HG03558 (cell line): ENCODE measurements around the gene KAT2A.
"Not testable (repeated sequence)": the region's sequence is repeated elsewhere in the genome, so short reads cannot be mapped to it uniquely, and the experiment has no call there.

Experiments
- ATAC-seq: cut with Tn5 transposase; IDR thresholded peaks from one replicate; pipeline ENCODE4 v1.9.1; 2021; ENCODE audit warnings: moderate number of reproducible peaks; ENCODE audit not compliant: unreplicated experiment; ENCODE audit errors: extremely low read depth

KAT2A gene

DNA sequence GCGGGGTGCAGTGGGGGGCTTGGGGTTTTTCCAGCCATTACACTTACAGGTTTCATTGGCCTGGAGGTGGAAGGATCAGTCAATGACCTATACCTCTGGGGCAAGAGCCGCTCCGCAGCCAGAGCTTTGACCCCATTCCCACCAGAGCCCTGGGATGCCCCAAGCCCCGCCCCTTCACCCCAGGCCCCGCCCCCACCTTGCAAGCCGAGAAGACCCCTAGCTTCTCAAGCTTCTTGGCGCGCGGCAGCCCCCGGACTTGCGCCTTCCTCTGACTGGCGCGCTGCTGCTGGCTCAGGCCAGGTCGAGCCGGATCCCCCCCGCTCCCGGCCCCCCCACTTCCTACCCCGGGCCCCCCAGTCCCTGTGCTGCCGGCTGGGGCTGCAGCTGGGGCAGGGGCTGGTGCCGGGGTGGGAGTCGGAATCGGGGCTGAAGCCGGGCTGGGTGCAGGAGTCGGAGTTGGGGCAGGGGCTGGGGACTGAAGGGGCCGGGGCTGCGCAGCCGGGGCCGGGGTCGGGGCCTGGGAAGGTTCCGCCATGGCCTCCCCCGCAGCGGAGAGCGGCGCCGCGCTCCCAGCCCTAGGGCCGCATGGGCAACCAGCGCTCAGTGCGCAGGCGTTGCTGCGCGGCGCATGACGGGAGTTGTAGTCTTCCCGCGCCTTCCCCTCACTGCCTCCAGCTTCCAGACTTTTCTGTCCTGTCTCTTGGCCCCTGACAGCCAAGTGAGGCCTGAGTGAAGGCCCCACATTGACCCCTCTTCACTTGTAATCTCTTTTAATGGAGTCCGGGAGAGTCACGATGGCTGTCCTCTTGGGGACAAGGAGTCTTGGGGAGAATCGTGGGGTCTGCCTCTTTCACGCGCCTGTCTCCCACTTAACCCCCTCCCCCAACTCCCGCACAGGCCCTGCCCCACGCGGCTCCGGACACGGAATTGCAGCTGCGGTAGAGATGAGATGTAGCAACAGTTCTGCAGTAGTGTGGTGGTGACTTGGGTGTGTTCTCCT is at the start of gene KAT2A:
Gene KAT2A, minus strand, starts transcription at position 598 of the 1,000 bp plus-strand sequence. Its CDS starts 63 bp downstream, at position 535.
- ATAC-seq, result no peak

DNA sequence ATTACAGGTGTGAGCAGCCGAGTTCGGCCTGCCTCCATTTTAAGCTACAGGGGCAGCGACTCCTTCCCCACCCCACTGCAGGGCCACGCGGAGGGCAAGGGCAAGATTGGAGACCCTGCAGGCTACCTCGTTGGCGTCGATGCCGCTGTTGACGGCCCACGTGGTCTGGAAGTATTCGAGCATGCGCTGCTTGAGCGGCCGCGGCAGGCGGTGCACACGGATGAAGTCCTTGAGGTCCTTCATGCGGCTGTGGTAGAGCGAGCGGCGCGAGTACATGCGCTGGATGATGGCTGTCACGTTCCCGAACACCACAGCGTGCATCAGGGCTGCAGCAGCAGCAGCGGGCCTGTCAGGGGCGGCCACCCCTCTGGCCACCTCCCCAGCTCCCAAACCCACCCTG is 48.2 kb upstream of the KAT2A start:
- ATAC-seq, result no peak

DNA sequence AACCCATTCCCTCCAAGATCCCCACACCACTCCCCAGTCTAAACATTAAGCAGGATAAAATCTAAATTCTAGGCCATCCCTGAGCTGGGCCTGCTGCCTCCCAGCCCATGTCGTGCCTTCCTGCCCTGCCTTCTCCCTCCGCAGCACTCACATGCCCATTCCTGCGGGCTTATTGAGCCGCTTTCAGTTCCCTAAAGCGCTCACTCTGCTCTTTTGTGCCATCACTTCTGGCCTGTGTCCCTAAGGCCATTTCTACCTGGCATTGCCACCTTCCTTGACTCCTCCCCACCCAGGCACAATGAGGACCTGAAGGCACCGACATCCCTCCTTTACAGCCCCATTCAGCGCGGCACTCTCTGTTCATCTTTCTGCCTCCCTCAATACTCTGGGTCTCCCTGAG is 46.6 kb upstream of the KAT2A start:
- ATAC-seq, result no peak

DNA sequence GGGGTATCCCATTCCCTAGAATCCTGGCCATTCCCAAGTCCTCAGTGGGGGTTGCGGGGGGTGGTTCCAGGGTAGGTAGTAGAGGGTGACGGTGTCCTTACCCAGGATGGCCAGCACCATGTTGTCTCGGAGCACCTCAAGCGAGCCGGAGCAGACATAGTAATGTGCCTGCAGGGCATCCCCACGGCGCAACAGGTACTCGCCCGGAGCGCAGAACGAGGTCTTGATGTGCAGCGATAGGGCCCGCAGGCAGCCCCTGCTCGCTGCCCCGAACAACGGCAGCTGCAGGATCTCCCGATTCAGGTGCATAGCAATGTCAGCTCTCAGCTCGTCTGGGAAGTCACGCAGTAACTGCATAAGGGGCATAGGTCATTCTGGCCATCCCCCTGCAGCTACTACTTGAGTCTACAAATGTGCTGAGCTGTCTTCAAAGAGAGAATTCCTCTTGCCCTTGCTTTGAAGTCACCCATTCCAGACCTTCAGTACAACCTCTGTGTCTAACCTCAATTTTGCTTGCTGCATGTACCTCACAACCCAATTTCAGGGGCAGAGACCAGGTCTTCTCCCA is 45.1 kb upstream of the KAT2A start:
- ATAC-seq, result no peak

DNA sequence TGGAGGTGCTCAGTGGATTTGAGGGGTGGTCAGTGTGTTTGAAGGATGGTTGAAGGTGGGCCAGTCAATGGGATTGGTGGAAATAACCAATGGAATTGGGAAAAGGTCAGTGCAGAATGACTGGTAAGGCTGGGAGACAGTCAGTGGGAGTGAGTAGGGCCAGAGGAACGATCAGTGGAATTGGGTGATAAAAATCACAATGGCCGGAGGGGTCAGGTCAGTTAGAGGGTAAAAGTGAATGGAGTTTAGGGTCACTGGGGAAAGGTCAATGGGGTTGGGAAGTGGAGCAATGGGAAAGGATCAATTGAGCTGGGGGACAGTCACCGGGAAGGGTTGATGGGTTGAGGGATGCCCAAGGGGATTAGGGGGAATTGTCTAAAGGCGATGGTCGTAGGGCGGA is 44.6 kb upstream of the KAT2A start:
- ATAC-seq, result no peak

DNA sequence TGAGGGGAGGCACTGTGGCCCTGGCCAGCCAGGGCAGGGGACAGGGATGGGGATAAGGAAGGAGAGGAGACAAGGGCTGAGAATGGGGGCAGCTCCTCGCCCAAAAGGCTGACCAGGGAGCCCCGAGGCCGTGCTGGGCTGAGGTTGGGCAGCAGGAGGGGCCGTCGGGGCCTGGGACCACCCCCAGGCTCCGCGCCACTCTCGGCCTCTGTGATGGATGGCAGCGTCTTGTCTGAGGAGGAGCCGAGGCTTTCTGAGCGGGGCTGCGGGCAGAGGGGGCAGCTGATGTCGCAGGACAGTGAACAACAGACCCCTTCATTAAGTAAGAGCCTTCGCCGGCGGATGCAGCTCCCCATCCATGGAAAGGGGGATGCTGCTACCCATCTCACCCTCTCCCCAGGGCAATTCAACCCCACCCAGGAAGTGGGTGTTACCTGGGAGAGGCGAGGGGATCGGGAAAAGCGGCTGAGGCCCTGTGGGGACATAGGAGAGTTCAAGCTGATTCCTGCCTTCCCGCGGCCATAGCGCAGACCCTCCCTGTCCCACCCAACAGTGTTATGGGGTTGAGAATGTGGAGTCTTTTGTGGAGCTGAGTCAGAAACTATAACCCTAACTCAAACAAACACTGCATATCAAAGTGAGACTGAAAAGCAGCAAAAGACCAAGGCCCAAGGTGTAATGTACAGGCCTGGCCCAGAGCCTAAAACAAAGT is 42.7 kb upstream of the KAT2A start:
- no peak for ATAC-seq

DNA sequence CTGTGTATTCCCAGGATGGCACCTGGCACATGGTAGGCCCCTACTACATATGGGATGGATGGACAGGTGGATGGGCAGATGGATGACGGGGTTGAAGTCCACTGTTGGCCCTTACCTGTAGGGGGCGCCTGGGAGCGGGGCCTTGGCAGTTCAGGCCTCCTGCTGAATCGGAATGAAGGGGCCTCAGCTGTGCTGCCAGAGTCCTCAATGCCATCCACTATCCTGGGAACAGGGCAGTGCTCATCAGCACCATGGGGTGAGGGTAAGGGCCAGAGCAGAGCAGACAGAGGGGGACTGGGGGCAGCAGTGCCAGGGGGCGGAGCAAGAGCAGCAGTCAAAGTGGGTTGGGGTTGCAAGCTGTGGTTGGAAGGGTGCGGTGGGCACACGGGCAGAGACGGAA is 41.9 kb upstream of the KAT2A start:
- ATAC-seq, result no peak

DNA sequence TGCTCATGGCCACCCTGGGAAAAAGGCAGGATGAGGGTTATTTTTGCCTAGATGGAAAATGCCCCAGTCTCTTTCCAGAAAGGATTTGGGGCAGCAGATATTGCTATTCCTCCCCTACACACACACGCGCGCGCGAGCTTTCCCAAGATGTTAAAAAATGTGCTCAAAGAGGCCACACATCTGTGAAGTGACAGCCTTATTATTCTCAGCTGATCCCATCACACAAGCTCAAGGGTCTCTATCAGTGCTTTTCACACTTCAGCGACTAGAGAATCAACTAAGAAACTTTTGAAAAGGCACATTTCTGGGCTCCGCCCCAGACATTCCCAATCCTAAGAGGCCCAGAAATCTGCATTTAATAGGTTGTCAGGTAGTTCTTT is 39.4 kb upstream of the KAT2A start:
- ATAC-seq, result no peak

DNA sequence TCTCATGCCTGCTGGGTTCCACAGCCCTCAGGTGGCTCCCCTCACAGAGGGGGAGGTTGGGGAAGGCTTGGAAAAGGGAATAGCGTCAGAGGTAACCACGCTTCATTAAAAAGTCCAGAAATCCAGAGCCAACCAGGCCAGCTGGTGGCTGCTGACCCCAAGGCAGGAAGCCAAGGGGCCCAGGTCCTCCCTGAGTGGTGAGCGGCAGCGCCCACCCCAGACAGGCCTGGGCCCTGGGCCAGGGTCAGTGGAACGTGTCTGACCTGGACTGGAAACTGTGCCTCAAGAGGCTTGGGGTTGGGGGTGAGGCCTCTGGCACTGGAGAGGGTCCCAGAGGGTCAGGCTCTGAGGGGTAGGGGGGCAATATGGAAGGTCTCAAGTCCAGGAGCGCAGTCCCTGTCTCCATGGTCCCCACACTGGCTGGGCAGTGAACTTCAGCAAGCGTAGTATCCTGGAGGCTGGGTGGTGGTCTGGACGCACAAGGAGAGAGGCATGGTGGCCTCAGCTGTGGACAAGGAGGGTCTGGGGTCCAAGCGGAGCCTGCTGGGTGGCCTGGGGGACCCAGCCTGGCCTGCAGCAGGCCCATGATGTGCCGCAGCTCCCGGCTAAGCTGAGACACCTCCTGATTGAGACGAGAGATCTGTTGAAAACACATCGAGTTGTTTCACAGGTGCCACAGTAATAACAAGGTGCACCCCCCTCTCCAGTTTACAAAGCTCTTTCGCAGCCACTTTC is 38.8 kb upstream of the KAT2A start:
- no peak for ATAC-seq

DNA sequence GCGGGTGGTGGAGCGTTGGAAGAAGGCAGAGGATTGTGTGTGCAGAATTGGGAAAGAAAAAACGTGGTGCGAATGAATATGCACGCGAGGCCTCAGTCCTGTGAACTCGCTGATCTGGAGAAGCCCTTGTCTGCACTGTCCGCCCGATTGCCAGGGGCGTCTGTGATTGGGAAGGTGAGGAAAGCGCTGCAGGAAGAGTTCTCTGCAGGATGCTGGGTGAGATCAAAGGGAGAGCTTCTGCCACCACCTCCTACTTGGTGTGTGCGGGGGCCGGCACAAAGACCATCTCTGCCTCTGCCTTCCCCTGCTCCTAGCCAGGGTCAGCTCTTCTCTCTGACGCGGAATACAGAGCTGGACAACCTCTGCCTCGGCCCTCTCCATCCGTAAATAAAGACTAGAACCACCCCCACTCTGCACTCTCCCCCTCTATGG is 34.5 kb upstream of the KAT2A start:
- no peak for ATAC-seq

DNA sequence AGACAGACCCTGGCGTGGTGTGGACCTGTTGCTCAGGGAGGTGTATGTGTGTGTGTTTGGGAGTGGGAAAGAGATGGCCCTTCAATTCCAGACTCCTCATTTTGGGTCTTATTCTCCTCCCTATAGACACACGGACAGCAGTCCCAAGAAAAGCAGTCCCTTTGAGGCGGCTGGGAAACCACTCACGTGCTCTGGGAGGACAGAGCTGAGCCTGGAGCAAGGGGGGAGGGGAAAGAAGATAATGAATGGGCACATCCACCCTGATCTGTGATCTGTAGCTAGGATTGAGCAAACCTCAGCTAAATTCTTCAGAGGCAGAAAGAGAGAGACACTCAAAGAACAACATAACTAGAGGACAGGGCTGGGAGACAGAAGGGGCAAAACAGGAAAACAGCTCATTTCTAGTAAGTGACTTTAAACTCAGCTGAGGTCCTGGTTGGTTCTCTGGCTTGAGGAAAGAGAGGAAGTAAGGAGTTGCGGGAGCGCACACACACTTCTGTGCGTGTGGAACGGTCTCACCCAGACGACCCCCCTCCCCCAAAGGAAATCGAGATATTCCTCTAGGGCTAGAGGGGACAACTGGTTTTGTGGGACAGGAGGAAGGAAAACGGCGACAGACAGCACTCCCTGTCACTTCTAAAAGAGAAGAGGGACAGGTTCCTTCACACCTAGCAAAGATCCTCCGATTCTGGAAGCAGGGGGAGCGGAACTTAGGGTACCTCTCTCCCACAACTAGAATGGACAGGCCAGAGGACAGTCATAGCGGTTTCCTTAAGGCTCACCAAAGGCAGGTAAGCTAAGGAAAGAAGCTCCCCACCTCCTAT is 33.0 kb upstream of the KAT2A start:
- ATAC-seq, result no peak

DNA sequence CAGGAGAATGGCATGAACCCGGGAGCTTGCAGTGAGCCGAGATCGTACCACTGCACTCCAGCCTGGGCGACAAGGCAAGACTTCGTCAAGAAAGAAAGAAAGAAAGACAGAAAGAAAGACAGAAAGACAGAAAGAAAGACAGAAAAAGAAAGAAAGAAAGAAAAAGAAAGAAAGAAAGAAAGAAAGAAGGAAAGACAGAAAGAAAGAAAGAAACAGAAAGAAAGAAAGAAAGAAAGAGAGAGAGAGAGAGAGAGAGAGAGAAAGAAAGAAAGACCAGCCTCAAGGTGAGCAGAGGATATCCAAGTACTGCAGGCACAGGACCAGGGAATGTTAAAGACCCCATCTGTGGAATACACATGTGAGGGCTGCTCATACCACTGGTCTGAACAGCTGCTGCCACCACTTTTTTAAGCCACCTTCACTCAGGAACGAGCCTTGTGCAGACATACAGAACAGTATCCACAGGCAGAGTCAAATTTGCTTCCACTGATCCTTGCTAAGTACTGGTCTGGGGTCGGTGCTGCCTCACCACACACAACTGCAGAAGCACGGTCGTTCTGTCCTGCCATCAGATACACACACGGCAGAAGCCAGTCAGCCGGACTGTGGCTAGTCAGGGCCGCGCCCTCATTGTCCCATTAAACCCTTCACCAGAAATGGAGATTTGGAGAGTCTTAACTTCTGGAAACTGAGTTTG is 25.9 kb upstream of the KAT2A start:
- ATAC-seq, result no peak

DNA sequence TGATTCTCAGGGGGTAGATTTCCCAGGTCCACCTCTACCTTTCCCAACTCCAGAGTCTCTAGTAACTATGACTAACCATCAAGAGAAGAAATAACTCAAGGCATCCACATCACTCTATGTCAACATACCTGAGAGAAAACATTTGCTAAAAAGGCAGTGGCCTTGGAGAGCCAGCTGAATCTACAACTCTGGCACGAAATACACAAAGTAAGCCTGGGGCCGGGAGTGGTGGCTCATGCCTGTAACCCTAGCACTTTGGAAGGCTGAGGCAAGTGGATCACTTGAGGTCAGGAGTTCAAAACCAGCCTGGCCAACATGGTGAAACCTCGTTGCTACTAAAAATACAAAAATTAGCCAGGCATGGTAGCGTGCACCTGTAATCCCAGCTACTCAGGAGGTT is 22.0 kb upstream of the KAT2A start:
- ATAC-seq, result not testable (repeated sequence)

DNA sequence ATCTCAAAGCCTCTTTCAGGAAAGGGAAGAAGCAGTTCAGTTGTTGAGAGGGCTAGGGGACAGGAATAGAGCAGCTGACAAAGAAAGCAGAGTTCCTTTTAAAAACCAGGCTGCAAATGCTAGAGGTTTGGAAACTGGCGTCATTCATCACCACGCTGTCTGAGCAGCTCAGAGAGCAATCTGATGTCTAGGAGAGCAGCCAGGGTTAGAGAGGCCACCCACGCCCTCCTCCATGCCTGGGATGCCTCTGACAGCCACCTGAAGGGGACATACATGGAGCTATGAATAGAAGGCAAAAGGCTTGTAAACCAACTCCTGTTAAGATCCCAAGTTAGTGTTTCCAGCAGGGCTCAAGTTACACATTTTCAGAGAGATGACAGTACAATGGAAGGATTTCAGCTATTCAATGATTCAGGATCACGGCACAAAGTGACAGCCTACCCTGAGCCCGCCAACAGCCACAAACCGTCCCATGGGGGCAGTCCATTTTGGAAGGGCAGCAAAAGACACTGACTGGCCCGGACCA is 21.3 kb upstream of the KAT2A start:
- ATAC-seq, result no peak

DNA sequence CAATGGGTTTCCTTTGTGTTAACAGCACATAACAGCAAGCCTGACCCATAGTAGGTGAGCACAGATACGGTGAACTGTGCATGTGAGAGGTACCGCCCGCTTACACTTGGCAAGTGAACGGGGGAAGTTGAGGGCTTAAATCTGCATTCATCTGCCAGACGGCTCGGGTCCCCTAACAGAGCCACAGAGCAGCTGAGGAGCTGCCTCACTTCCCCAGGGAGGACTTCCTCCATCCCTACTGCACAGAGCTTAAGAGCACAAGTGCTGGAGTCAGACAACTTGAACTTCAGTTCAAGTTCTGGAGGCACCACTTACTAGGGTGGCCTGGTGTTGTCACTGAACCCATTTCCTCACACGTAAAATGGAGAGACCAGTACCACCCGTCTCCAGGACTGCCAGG is 20.2 kb upstream of the KAT2A start:
- no peak for ATAC-seq

DNA sequence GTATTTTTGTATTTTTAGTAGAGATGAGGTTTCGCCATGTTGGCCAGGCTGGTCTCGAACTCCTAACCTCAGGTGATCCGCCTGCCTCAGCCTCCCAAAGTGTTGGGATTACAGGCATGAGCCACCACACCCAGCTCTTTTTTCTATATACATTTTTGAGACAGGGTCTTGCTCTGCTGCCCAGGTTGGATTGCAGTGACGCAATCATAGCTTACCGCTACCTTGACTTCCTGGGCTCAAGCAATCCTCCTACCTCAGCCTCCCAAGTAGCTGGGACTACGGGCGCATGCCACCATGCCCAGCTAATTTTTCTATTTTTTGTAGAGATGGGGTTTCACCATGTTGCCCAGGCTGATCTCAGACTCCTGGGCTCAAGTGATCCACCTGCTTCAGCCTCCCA is 19.5 kb upstream of the KAT2A start:
- not testable (repeated sequence) for ATAC-seq

DNA sequence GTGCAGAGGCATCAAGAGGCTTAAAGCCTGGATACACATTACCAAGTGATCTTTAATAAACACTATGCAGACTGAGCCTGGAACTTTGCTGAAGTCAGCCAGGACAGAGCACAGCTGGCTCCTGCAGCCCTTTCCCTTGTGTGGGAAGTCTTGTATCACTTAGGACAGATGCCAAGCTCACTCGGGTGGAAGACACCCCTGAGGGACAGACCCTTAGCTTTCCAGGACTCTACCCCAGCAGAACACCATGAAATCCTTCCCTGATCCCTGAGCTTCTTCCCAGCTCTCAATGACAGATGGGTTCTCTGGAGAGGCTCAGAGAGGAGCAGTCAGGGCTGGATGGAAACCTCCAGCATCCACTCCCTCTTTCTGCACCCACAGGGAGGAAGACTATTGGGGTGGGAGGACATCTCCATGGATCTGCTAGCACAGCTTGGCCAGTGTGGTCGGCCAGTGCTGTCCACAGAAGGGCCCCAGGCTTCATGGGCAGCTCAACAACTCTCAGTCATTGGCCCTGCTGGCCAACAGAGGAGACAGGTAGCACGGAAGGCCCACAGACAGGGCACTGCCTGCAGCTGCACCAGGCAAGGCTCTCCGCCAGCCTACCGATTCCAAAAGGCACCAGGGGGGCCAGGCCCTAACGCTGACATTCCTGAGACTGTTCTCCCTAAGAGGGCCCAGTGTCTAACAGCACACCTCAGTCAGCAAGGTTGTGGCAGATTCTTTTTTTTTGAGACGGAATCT is 17.8 kb upstream of the KAT2A start:
- ATAC-seq, result no peak

DNA sequence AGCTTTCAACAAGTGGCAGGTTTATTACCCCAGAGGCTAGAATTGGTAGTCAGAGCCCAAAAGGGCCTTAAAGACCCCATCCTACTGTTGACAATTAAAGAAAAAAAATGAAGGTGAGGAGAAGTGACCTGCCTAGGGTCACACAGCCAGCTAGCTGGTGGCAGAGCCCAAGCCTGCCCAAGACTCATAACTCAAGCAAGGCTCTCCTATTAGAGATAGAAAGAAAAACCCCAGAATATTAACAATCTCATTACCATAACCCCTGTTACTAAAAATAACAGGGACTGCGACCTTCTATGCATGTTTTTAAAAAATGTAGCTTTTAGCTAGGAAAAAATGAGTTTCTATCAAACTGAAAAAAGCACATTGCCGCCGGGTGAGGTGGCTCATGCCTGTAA is 15.5 kb upstream of the KAT2A start:
- ATAC-seq, result no peak
